Skeletal muscle satellite cell (primary cell): ENCODE results near the gene CADM1.

Experiments used
- H3K27me3 ChIP-seq: 2 replicates; pipeline ENCODE4 v1.7.0; 2013; ENCODE audit warnings: low read length; ENCODE audit not compliant: control insufficient read depth, insufficient read depth
- H3K36me3 ChIP-seq: 2 replicates; pipeline ENCODE4 v1.7.0; 2013; ENCODE audit warnings: mild to moderate bottlenecking, control low read depth, low read length; ENCODE audit not compliant: insufficient read depth
- H3K4me1 ChIP-seq: 2 replicates; pipeline ENCODE4 v1.7.0; 2013; ENCODE audit warnings: low read length; ENCODE audit not compliant: control insufficient read depth, insufficient read depth
- H3K4me2 ChIP-seq: 2 replicates; pipeline ENCODE4 v1.7.0; 2013; ENCODE audit warnings: mild to moderate bottlenecking, low read length
- H3K4me3 ChIP-seq: 2 replicates; pipeline ENCODE4 v1.7.0; 2013; ENCODE audit warnings: low read length
- H3K9ac ChIP-seq: 2 replicates; pipeline ENCODE4 v1.7.0; 2013; ENCODE audit warnings: mild to moderate bottlenecking, low read depth, low read length, moderate library complexity
- H3K9me3 ChIP-seq: replicated peaks from 2 replicates; pipeline ENCODE4 v1.7.0; 2013; ENCODE audit warnings: mild to moderate bottlenecking, control low read depth, low read length

The CADM1 gene

DNA sequence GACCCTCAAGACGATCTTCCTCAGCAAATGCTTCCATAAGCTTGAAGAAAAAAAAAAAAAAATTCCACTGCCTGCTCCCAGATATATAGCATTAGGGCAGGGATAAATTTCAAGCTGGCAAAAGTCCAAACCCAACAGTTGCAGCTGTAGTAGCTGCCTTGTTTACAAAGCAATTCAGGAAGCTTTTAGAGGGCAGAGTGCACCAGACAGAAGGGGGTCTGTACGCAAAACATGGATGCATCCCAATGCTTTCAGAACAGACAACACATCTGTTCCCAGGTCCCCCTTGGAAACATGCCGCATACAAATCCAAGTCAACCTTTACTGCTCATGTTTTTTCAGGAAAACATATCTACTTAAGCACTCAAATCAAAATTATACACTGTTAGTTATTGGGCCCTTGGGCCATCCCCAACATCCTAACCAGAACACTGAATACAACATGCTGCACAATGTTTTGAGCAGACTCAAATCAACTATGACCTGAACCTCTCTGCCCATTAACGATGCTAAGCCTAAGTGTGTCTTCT lies 94.5 kb downstream of the CADM1 start:
- H3K9me3 ChIP-seq = no peaks in the 10 kb centered on the region
- no peak overlapping the region for H3K9ac ChIP-seq
- no peaks in the 10 kb centered on the region for H3K27me3 ChIP-seq
- H3K4me3 ChIP-seq = no peak overlapping the region
- no peaks in the 10 kb centered on the region for H3K36me3 ChIP-seq
- no peaks in the 10 kb centered on the region for H3K4me1 ChIP-seq
- no peak overlapping the region for H3K4me2 ChIP-seq

DNA sequence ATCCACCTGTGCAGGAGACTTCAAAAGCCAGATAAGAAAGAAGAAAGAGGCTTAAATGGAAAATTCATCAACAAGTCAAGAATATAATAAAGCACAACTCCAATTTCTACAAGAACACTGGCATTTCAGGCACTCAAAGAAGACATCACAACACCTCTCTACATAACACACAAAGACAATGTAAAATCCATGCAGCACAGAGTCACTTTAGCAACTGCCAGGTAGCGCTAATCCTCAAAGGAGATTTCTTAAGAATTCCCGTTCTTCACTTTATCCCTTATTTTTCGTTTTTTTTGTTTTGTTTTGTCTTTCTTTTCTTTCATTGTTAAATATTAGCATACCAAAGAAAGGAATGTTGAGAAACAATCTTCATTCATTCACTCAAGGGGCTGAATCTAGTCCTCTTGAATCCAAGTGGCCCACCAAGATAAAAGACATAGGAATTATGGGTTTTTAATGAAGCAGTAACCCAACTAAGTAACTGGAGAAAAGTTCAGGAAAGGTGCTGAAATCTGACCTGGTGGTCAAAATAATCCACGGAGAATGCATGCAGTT lies 95.0 kb downstream of the CADM1 start:
- Histone ChIP-seq H3K36me3 (no peaks in the 10 kb centered on the region), H3K9me3 (no peaks in the 10 kb centered on the region), H3K27me3 (no peaks in the 10 kb centered on the region), H3K4me2 (no peak overlapping the region), H3K4me1 (no peaks in the 10 kb centered on the region), H3K4me3 (no peak overlapping the region), H3K9ac (no peak overlapping the region)

DNA sequence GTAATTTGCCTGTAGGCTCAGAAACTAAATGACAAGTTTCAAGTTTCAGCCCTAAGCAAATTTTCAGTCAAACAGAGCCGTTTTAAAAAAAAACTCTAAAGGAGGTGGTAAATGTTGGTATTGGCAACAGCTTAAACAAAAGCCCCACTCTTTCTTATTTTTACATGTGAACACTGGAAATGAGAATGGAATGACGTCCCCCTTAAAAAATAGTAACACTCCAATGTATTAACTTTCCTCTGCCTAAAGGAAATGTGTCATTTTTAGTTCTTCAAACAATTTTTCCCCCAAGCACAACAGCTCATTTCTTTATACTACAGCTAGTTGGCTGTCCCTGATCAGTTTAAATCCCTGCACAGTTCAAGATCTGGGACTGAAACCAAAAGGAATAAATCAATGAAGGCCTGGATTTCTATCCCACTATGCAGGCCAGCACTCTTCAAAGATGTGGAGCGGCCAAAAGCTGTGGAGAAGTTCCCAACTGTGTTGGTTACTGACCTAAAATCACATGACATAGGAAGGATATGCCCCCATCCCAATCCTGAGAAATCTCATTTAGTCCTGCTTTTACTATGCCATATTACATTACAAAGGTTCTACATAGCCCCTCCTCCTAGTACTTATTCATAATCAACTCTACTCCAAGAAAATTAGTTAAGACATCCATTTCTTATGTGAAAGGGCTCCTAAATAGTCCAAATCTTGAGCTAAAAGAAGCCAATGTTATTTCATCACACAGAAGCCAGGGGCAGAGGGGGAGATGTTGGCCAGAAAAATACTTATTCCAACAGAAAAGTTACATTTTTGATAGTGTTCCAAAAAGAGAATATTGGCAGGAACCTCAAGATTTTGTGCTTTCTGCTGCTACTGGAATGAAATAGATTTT lies 95.9 kb downstream of the CADM1 start:
- no peak overlapping the region for H3K4me3 ChIP-seq
- H3K4me1 ChIP-seq = no peaks in the 10 kb centered on the region

DNA sequence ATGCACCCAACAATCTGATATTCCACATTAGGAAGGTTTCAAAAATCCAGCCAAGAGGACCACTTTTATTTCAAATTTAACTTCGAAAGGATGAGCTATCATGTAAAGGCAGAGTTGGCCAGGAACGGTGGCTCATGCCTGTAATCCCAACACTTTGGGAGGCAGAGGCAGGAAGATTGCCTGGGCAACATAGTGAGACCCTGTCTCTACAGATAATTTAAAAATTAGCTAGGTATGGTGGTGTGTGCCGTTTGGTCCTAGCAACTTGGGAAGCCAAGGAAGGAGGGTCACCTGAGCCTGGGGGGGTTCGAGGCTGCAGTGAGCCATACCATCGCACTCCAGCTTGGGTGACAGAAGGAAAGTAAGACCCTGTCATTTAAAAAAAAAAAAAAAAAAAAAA lies 96.7 kb downstream of the CADM1 start:
- H3K4me2 ChIP-seq = no peak overlapping the region
- no peaks in the 10 kb centered on the region for H3K4me1 ChIP-seq
- no peak overlapping the region for H3K4me3 ChIP-seq
- H3K27me3 ChIP-seq = no peaks in the 10 kb centered on the region
- no peak overlapping the region for H3K9ac ChIP-seq
- H3K9me3 ChIP-seq = no peaks in the 10 kb centered on the region
- no peaks in the 10 kb centered on the region for H3K36me3 ChIP-seq

More for the DNA sequence above, 95.9 kb downstream of the CADM1 start:
- Histone ChIP-seq H3K27me3 (no peaks in the 10 kb centered on the region), H3K4me2 (no peak overlapping the region), H3K9me3 (no peaks in the 10 kb centered on the region), H3K36me3 (no peaks in the 10 kb centered on the region), H3K9ac (no peak overlapping the region)

DNA sequence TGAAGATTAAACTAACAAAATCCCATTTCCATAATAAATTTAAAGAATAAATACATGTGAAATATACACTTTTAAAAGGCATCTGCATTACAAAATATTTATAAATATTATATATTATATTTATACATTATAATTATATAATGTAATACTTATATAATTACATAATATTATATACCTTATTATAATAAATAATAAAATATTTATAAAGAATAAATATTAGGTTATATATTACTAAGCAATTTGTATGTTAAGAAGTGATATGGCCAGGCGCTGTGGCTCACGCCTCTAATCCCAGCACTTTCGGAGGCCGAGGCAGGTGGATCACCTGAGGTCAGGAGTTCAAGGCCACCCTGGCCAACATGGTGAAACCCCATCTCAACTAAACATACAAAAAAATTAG lies 97.8 kb downstream of the CADM1 start:
- Histone ChIP-seq H3K9me3 (no peaks in the 10 kb centered on the region), H3K4me1 (no peaks in the 10 kb centered on the region), H3K4me2 (no peak overlapping the region), H3K27me3 (no peaks in the 10 kb centered on the region), H3K9ac (no peak overlapping the region), H3K4me3 (no peak overlapping the region), H3K36me3 (no peaks in the 10 kb centered on the region)

DNA sequence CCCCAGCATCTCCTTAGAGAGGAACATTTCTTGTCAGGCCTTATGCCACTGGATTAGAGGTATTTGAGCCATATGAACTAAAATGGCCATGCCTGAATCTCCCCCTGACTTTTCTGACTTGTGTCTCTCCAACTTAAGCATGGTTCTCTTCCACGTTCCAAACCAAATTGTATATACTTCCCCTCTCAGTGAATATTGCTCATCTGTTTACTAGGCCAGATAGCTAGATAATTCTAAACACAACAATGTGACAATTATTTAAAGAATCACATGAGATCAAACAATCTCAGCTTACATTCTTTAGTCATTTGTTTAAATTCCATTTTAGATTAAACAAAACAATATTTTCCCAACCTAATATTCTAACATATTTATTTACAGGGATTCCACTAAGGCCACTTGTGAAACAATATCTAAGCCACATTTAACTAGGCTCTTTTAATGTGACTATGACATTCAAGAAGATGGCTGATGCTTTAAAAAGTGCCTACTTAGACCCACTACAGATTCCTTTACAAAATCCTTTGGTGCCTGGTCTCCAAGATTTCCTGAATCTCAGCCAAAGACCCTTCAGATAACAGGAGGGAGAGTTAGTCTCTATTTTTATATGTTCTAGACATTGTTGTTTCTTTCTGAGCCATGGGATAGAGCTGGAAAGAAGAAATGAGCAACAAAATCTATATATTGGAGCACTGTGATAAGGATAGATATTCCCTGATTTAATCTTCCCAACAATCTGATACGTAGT lies 105.7 kb downstream of the CADM1 start:
- no peaks in the 10 kb centered on the region for H3K4me1 ChIP-seq
- no peaks in the 10 kb centered on the region for H3K27me3 ChIP-seq
- H3K9ac ChIP-seq = no peak overlapping the region
- H3K4me3 ChIP-seq = no peak overlapping the region
- H3K4me2 ChIP-seq = no peak overlapping the region
- no peaks in the 10 kb centered on the region for H3K36me3 ChIP-seq
- no peaks in the 10 kb centered on the region for H3K9me3 ChIP-seq

DNA sequence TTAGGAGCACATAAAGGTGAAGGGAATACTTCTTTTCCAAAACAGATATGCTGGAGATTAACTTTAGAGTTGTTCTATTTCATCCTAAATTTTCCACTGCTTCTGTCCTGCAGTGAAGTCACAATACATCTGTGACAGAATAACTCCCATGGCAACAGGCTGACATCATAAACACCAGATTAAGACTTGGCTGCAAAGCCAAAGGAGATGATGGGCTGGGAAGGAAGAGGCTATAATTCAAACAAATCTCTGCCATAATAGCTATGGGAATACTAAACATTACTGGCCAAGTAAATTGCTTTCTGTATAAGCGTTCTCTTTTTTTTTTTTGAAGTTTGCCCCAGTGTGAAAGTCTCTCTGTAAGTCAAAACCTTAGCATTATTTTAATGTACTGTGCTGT lies 107.7 kb downstream of the CADM1 start:
- Histone ChIP-seq H3K9ac (no peak overlapping the region), H3K4me2 (no peak overlapping the region), H3K36me3 (no peaks in the 10 kb centered on the region), H3K27me3 (no peaks in the 10 kb centered on the region), H3K9me3 (no peaks in the 10 kb centered on the region), H3K4me3 (no peak overlapping the region), H3K4me1 (no peaks in the 10 kb centered on the region)

DNA sequence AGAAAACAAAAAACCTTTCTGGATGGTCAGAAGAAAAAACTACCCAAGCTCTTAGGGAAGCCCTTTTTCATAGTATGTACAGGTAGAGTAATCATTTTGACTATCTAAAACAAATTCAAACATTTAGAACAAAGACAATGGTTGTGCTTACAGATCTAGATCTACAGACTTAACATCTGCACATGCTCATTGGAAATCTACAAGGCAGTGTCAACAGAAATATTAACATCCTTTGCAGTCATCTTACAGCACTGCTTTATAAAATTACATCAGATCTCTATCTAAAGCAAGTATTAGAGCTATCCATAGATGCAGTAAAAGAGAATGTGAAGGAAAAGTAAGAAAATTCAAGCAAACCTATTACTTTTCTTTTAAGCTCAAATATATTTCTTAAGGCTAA lies 110.3 kb downstream of the CADM1 start:
- H3K4me2 ChIP-seq = no peak overlapping the region
- no peak overlapping the region for H3K4me3 ChIP-seq
- H3K36me3 ChIP-seq = no peaks in the 10 kb centered on the region
- H3K27me3 ChIP-seq = no peaks in the 10 kb centered on the region
- H3K4me1 ChIP-seq = no peaks in the 10 kb centered on the region
- no peak overlapping the region for H3K9ac ChIP-seq
- H3K9me3 ChIP-seq = no peaks in the 10 kb centered on the region

DNA sequence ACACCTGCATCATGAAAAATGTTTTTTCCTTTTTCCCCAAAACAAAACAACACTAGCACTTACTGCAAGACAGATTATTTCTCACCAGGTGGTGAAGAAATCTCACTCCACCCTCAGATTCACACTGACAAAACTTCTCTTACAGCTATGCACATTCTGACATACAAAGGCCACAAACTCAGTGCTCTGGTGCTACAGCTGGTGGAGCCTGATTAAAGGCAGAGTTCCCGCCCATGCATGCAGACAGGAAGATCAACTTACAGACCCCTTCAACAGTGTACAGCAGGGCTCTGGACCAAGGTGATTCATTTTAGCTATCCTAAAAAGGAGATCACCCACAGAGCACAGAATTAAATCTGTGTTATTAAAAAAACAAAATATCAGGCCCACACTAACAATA lies 112.6 kb downstream of the CADM1 start:
- no peaks in the 10 kb centered on the region for H3K4me1 ChIP-seq
- no peaks in the 10 kb centered on the region for H3K36me3 ChIP-seq
- no peak overlapping the region for H3K4me3 ChIP-seq
- H3K27me3 ChIP-seq = no peaks in the 10 kb centered on the region
- H3K9me3 ChIP-seq = no peaks in the 10 kb centered on the region
- H3K9ac ChIP-seq = no peak overlapping the region
- no peak overlapping the region for H3K4me2 ChIP-seq

DNA sequence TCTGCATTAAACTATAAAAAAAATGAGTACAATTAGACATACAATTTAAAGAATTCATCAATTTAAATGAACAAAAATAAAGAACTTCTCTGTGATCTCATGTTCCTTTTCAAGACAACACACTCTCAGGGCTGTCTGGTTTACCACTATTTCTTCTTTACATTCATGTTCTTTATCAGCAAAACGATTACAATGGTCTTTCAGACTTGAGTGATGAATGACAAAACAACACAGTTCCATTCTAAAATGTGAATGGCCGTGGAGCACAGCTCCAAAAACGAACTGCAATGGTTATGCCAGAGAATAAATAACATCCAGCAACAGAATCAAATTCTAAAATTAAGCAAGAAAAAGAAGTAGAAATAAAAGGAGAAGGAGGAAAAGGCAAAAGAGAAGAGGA lies 113.1 kb downstream of the CADM1 start:
- Histone ChIP-seq H3K4me3 (no peak overlapping the region), H3K27me3 (no peaks in the 10 kb centered on the region), H3K9me3 (no peaks in the 10 kb centered on the region), H3K4me1 (no peaks in the 10 kb centered on the region), H3K36me3 (no peaks in the 10 kb centered on the region), H3K4me2 (no peak overlapping the region), H3K9ac (no peak overlapping the region)

DNA sequence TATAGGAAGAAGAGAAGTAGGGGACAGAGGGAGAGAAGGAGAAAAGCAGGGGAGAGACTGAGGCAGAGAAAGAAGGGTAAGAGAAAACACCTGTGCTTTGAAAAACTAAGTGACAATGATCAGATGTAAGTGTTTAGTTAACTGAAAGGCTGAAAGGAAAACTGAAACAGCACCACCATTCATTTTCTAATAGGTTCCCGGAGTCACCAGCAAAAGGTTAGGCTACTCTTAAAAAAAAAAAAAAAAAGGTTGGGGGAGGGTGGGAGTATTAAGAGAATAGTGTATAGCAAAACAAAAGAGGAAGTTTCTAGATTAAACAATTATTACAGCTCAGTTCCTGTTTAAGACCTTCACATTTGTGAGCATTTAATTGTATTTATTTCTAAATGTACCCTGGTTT lies 113.8 kb downstream of the CADM1 start:
- H3K36me3 ChIP-seq = no peaks in the 10 kb centered on the region
- H3K4me2 ChIP-seq = no peak overlapping the region
- H3K4me3 ChIP-seq = no peak overlapping the region
- H3K9me3 ChIP-seq = no peaks in the 10 kb centered on the region
- no peaks in the 10 kb centered on the region for H3K27me3 ChIP-seq
- no peak overlapping the region for H3K9ac ChIP-seq
- no peaks in the 10 kb centered on the region for H3K4me1 ChIP-seq
